HL-60 (cell line): Measurements from ENCODE around the gene TMPRSS13.

Experiments used
- DNase-seq, 2 experiments: peaks; one replicate each; pipeline ENCODE4 v3.0.0-alpha.2; 2010 to 2020; ENCODE audit warnings: low read depth in 1 of 2, low spot score in 1 of 2
- H3K27ac ChIP-seq: fragments of 250-450 bp; sonication (Bioruptor Pico); replicated peaks from 2 replicates; pipeline ENCODE4 v1.5.1; 2020; ENCODE audit warnings: mild to moderate bottlenecking, moderate library complexity
- H3K27me3 ChIP-seq: fragments of 250-450 bp; sonication (Bioruptor Pico); 2 replicates; pipeline ENCODE4 v1.5.1; 2021; ENCODE audit warnings: mild to moderate bottlenecking, moderate library complexity; ENCODE audit not compliant: insufficient read depth, poor library complexity, severe bottlenecking
- H3K4me3 ChIP-seq: replicated peaks from 2 replicates; pipeline ENCODE4 v1.5.1; 2011; ENCODE audit warnings: mild to moderate bottlenecking, control low read depth, low read length; ENCODE audit not compliant: insufficient read depth
- GABPA ChIP-seq: IDR thresholded peaks from 2 replicates; pipeline ENCODE4 v1.6.1; 2012; ENCODE audit warnings: low read depth
- POLR2AphosphoS5 ChIP-seq: IDR thresholded peaks from 2 replicates; pipeline ENCODE4 v1.6.1; 2012; ENCODE audit warnings: low read depth
- SPI1 ChIP-seq: IDR thresholded peaks from 2 replicates; pipeline ENCODE4 v1.6.1; 2012; ENCODE audit warnings: low read depth, mild to moderate bottlenecking, borderline replicate concordance
- TF ChIP-seq, protein P1 (sequence below): IDR thresholded peaks from one replicate; pipeline ENCODE4 v1.5.1; 2011; ENCODE audit warnings: low read length, control low read depth, inconsistent platforms; ENCODE audit not compliant: insufficient read depth
- TF ChIP-seq, protein P2 (sequence below): IDR thresholded peaks from 2 replicates; pipeline ENCODE4 v1.6.1; 2012; ENCODE audit warnings: low read depth; ENCODE audit not compliant: insufficient replicate concordance

TMPRSS13 gene

DNA sequence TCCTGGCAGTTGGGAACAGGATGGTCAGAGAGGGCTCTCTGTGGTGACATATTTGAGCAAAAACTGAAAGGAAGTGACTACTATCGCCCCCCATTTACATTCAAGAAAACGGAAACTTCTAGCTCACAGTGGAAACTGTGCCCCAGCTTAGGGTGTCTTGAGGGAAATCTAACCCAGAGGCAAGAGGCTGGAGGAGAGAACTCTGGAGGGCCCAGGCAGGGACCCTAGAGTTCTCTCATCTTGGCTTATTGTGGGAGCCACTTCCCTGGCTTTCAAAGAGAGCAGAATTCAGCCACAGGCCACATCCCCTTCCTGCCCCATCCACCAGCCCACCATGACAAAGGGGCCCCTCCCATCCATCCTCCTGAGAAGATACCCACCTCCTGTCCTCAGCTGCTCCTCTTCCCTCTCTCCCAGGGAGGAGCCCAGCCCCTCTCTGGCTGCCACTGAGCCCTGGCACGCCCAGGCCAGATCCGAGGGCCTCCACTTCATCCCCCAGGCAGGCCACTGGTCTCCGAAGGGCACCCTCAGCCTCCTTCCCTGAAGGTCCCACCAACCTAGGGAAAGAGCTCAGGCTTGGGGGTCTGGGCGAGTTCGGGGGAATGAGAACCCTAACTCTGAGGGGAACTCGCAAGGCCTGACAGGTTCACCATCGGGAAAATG lies 1.6 kb upstream of the TMPRSS13 start:
- TF ChIP-seq, protein P1, sequence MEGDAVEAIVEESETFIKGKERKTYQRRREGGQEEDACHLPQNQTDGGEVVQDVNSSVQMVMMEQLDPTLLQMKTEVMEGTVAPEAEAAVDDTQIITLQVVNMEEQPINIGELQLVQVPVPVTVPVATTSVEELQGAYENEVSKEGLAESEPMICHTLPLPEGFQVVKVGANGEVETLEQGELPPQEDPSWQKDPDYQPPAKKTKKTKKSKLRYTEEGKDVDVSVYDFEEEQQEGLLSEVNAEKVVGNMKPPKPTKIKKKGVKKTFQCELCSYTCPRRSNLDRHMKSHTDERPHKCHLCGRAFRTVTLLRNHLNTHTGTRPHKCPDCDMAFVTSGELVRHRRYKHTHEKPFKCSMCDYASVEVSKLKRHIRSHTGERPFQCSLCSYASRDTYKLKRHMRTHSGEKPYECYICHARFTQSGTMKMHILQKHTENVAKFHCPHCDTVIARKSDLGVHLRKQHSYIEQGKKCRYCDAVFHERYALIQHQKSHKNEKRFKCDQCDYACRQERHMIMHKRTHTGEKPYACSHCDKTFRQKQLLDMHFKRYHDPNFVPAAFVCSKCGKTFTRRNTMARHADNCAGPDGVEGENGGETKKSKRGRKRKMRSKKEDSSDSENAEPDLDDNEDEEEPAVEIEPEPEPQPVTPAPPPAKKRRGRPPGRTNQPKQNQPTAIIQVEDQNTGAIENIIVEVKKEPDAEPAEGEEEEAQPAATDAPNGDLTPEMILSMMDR = no peak
- TF ChIP-seq POLR2AphosphoS5 = no peak
- no peak for TF ChIP-seq GABPA
- TF ChIP-seq, protein P2, sequence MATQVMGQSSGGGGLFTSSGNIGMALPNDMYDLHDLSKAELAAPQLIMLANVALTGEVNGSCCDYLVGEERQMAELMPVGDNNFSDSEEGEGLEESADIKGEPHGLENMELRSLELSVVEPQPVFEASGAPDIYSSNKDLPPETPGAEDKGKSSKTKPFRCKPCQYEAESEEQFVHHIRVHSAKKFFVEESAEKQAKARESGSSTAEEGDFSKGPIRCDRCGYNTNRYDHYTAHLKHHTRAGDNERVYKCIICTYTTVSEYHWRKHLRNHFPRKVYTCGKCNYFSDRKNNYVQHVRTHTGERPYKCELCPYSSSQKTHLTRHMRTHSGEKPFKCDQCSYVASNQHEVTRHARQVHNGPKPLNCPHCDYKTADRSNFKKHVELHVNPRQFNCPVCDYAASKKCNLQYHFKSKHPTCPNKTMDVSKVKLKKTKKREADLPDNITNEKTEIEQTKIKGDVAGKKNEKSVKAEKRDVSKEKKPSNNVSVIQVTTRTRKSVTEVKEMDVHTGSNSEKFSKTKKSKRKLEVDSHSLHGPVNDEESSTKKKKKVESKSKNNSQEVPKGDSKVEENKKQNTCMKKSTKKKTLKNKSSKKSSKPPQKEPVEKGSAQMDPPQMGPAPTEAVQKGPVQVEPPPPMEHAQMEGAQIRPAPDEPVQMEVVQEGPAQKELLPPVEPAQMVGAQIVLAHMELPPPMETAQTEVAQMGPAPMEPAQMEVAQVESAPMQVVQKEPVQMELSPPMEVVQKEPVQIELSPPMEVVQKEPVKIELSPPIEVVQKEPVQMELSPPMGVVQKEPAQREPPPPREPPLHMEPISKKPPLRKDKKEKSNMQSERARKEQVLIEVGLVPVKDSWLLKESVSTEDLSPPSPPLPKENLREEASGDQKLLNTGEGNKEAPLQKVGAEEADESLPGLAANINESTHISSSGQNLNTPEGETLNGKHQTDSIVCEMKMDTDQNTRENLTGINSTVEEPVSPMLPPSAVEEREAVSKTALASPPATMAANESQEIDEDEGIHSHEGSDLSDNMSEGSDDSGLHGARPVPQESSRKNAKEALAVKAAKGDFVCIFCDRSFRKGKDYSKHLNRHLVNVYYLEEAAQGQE = no peak
- no peak for TF ChIP-seq SPI1
- Histone ChIP-seq H3K27ac (no peak overlapping the region), H3K27me3 (peaks cover 4% of the 10 kb centered on the region), H3K4me3 (no peak overlapping the region)
- no peak for DNase-seq

DNA sequence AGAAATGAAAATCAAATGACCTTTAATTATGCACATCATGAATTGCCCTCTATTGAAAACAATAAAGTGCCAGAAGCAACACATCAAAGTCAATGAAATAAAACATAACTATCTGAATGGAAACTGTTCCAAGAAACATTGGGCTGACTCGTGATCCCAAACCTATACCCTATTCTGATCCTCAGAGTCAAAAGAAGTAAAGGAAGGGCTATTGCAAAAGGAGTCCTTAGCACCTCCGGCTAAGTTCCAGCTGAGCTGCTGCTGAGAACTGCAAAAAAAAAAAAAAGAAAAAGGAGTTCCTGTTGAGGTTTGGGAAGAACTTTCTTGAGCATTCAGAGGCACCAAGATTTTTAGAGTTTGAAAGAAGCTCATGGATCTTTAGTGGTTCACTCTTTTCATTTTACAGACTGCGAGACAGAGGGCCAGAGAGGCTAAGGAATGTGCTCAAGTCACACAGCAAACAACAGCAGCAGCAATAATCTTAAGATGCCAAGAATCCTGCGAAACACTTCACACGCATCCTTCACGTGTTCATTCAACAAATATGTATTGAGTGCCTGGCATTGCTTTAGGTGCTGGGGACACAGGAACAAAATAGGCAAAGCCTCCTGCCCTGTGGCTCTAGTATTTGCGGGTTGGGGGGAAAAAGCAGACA lies 841 bp upstream of the TMPRSS13 start:
- TF ChIP-seq POLR2AphosphoS5 = no peak
- TF ChIP-seq GABPA = no peak
- TF ChIP-seq SPI1 = no peak
- TF ChIP-seq, protein P1 = no peak
- TF ChIP-seq, protein P2 = no peak
- peaks cover 4% of the 10 kb centered on the region for H3K27me3 ChIP-seq
- H3K4me3 ChIP-seq = no peak overlapping the region
- no peak overlapping the region for H3K27ac ChIP-seq
- no peak for DNase-seq

DNA sequence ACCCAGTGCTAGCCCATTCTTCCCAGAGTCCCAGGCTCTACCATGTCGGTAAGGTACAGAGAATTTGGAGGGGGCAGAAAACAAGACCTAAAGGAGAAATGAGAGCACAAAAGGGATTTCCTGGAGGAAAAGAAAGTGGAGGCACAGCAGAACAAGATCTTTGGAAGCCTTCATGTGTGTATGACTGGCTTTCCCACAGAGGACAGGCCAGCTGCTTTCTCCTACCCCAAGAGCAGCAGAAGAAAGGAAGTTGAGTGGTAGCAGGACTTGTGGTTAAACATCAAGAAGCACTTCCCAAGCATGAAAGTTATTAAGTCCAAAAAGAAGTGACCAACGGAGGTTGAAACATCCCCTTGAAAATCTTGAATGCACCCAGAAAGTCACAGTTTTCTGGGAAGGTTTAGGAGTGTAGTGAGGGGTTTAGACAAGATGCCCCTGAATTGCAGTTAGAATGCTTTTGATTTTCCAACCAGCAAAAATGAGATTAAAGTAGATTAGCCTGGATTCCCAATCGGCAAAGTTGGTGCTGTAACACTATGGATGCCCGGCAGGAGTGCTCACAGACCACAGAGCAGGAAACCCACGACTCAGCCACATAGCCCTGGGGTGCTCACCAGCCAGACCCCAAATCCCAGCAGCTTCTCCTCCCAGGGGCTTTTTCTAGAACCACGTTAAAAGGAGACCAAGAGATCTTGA lies 608 bp downstream of the TMPRSS13 start:
- Histone ChIP-seq H3K4me3 (no peak overlapping the region), H3K27ac (no peak overlapping the region), H3K27me3 (peaks cover 4% of the 10 kb centered on the region)
- DNase-seq = no peak
- TF ChIP-seq SPI1 = no peak
- TF ChIP-seq, protein P2 = no peak
